Activated CD4-positive, alpha-beta T cell treated with anti-CD3 and anti-CD28 coated beads for 36 hours (primary cell): ENCODE data around the gene YWHAB. TPM values are rescaled to one million over a fixed set of nuclear protein-coding genes. Genes with fewer than 3 reads are reported as not detected.

Source experiments
- ATAC-seq: fragments of 200-7000 bp; cut with Tn5 transposase; one replicate; pipeline ENCODE4 v1.10.0; 2021; ENCODE audit warnings: mild to moderate bottlenecking, moderate library complexity
- CTCF ChIA-PET: fragments of 350-600 bp; sonication (Branson Sonifier 250); formaldehyde crosslinking; loops from one replicate; lab custom pipeline; 2021; ENCODE audit warnings: antibody characterized with exemption; lab: Charles Lee
- POLR2A ChIA-PET: fragments of 350-600 bp; sonication (Branson Sonifier 250); formaldehyde crosslinking; loops from one replicate; lab custom pipeline; 2021; ENCODE audit warnings: antibody characterized with exemption, inconsistent platforms; lab: Charles Lee
- DNase-seq: peaks from one replicate; pipeline ENCODE4 v3.0.0-alpha.2; 2020
- H3K27ac Mint-ChIP-seq: one replicate; pipeline ENCODE4 v1.8.0; 2021; ENCODE audit warnings: mixed read lengths
- H3K27me3 Mint-ChIP-seq: one replicate; pipeline ENCODE4 v1.8.0; 2021; ENCODE audit warnings: mixed read lengths
- H3K36me3 Mint-ChIP-seq: one replicate; pipeline ENCODE4 v1.8.0; 2021; ENCODE audit warnings: low read depth, mixed read lengths
- H3K4me1 Mint-ChIP-seq: one replicate; pipeline ENCODE4 v1.8.0; 2021; ENCODE audit warnings: mixed read lengths
- H3K4me3 Mint-ChIP-seq: one replicate; pipeline ENCODE4 v1.8.0; 2021; ENCODE audit warnings: mild to moderate bottlenecking, moderate library complexity, mixed read lengths
- H3K9me3 Mint-ChIP-seq: one replicate; pipeline ENCODE4 v1.8.0; 2021; ENCODE audit warnings: low read depth, mixed read lengths
- intact Hi-C, 2 experiments: fragments of 100-400 bp; cut with DNase I in 1 of 2; cut with micrococcal nuclease in 1 of 2; formaldehyde crosslinking; loops; one replicate each; pipeline versions ENCODE4 v1.14.2 to v1.15.1; 2022 to 2024; cut with DNase I, micrococcal nuclease
- total RNA-seq, 2 experiments: library from RNA; stranded (reverse); gene quantifications; one replicate each; pipeline ENCODE4 v1.2.3, GENCODE V29; 2021

YWHAB gene
- total RNA-seq, 2 experiments from 2014 or later, result 273 to 326 TPM

DNA sequence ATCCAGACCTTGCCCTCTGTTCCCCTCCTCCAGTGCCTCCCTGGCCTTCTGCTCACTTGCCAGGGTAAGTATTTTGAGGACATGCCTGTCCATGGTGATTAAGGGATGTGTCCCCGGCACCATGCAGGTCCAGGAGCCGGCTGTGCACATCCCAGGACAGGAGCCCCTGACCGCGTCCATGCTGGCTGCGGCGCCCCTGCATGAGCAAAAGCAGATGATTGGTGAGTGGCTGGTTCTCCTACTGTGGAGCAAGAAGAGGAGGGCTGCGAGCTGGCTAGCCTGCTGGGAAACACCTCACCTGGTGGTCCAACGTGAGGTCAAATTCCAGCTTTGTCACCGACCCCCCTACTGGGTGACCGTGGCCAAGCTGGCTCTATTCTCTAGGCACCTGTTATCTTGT is 51.0 kb downstream of the YWHAB start:
- POLR2A ChIA-PET, result no interaction called here
- H3K9me3 Mint-ChIP-seq, result no peaks in the 10 kb centered on the region
- no peak overlapping the region for H3K4me3 Mint-ChIP-seq

DNA sequence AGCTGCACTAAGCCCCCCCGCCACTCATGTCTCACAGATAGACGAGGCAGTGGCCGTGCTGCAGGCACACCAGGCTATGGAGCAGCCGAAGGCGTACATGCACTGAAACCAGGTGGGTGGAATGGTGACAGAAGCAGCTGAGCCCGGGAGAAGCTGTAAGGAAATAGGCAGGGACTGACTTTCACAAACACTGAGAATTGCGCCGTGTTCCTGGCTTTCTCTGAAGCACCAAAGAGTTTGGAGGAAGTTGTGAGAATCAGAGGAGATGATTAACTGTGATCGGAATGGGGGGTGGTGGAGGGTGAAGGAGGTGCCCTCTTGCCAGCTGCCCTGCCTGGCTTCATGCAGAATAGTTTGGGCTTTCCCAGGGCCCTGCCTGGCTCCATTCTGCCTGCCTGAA is 53.1 kb downstream of the YWHAB start:
- ATAC-seq (no peak), DNase-seq (no peak)
- Mint-ChIP-seq H3K27me3 (no peaks in the 10 kb centered on the region), H3K27ac (no peak overlapping the region), H3K4me3 (no peak overlapping the region), H3K4me1 (peaks cover 10% of the 10 kb centered on the region), H3K36me3 (peaks cover 47% of the 10 kb centered on the region), H3K9me3 (no peaks in the 10 kb centered on the region)
- intact Hi-C loops, result no loop called here
- ChIA-PET CTCF (interaction anchor here (1.3 to 1.8 kb wide), 2 partner anchors 60 to 105 kb away, joined by 4 to 5 read pairs; no protein-coding TSS in a partner anchor), POLR2A (interaction anchor here (0.6 kb wide), 1 partner anchor 333 kb away, joined by 3 read pairs; no protein-coding TSS in a partner anchor)

More for the DNA sequence above, 51.0 kb downstream of the YWHAB start:
- Mint-ChIP-seq H3K36me3 (peaks cover 37% of the 10 kb centered on the region), H3K27me3 (no peaks in the 10 kb centered on the region), H3K4me1 (peaks cover 10% of the 10 kb centered on the region), H3K27ac (no peak overlapping the region)
- ATAC-seq, result no peak
- CTCF ChIA-PET, result interaction anchor here (0.6 to 0.7 kb wide), 2 partner anchors 12 to 1181 kb away, joined by 3 to 4 read pairs; no protein-coding TSS in a partner anchor
- no peak for DNase-seq
- intact Hi-C loops, result no loop called here

DNA sequence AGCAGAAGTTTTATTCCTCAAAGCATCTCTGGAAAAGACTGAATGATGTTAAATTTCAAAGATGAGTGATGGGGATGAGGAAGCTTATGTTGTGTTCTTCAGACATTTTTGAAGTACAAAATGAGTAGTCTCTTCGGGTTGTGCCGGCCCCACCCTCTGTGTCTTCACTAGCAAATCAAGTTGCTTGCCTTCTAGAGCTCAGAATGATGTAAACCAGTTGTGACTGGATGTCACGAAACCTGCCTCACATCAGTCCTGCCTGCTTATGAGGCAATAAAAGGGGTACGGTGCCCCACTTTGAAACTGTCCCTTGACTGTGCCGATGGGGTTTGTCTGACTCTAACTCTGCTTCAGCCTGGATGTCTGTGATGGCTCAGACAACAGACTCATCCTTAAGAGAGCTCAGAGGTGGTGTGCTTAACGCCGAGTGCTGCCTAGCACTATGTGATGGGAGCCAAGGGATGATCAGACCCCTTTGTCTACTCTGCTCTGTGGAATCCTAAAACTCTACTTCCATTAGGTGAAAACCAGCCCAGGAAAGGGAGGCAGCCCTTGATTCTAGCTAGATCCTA is 55.7 kb downstream of the YWHAB start:
- ChIA-PET POLR2A (interaction anchor here (0.7 to 1.9 kb wide), 3 partner anchors 10 to 66 kb away, joined by 3 to 10 read pairs (median 3); no protein-coding TSS in a partner anchor), CTCF (interaction anchor here (0.9 to 1.9 kb wide), 4 partner anchors 9 to 27 kb away, joined by 3 to 9 read pairs (median 3); no protein-coding TSS in a partner anchor)
- Mint-ChIP-seq H3K9me3 (no peaks in the 10 kb centered on the region), H3K27me3 (no peaks in the 10 kb centered on the region), H3K36me3 (peaks cover 61% of the 10 kb centered on the region), H3K27ac (no peak overlapping the region), H3K4me1 (peaks cover 10% of the 10 kb centered on the region), H3K4me3 (no peak overlapping the region)
- intact Hi-C loops, result no loop called here
- peak; percentile 18 for DNase-seq
- peak; percentile 49 for ATAC-seq

- intact Hi-C loops, result no loop called here
- POLR2A ChIA-PET, result interaction anchor here (0.5 to 1.9 kb wide), 3 partner anchors 9 to 87 kb away, joined by 3 to 10 read pairs (median 4); partner anchors contain the start of gene TOMM34
- Mint-ChIP-seq H3K9me3 (no peaks in the 10 kb centered on the region), H3K27me3 (no peaks in the 10 kb centered on the region), H3K27ac (peak overlapping the region; percentile 0), H3K4me3 (no peak overlapping the region), H3K4me1 (peaks cover 10% of the 10 kb centered on the region), H3K36me3 (peaks cover 65% of the 10 kb centered on the region)
- ATAC-seq, result no peak
- CTCF ChIA-PET, result interaction anchor here (0.6 to 1.9 kb wide), 6 partner anchors 9 to 466 kb away, joined by 3 to 9 read pairs (median 3); no protein-coding TSS in a partner anchor
- DNase-seq, result no peak
These were observed 56.9 kb downstream of the YWHAB start for GRCh38 chr20:44942264-44942973.

DNA sequence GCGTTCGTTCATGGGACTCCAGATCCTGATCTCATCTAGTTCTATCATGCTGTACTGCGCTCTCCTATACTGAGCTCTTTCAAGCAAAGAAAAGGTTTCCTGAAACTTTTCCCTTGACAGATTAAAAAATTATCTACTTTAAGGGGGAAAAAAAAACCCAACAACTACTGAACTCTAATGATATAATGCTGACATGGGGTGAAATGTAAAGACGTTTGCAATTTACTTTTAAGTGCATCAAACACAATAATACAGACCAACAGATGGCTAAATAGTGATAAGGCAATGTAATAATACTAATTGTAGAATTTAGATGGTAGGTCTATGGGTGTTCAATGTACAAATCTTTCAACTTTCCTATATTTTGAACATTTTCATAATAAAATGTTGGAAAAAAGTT is 58.3 kb downstream of the YWHAB start:
- no peaks in the 10 kb centered on the region for H3K27me3 Mint-ChIP-seq
- DNase-seq (no peak), ATAC-seq (no peak)
- H3K9me3 Mint-ChIP-seq, result no peaks in the 10 kb centered on the region
- CTCF ChIA-PET, result interaction anchor here (0.7 kb wide), 1 partner anchor 397 kb away, joined by 3 read pairs; no protein-coding TSS in a partner anchor
- H3K4me3 Mint-ChIP-seq, result no peak overlapping the region
- H3K27ac Mint-ChIP-seq, result no peak overlapping the region
- POLR2A ChIA-PET, result no interaction called here
- peaks cover 62% of the 10 kb centered on the region for H3K36me3 Mint-ChIP-seq
- peaks cover 10% of the 10 kb centered on the region for H3K4me1 Mint-ChIP-seq
- intact Hi-C loops, result no loop called here

DNA sequence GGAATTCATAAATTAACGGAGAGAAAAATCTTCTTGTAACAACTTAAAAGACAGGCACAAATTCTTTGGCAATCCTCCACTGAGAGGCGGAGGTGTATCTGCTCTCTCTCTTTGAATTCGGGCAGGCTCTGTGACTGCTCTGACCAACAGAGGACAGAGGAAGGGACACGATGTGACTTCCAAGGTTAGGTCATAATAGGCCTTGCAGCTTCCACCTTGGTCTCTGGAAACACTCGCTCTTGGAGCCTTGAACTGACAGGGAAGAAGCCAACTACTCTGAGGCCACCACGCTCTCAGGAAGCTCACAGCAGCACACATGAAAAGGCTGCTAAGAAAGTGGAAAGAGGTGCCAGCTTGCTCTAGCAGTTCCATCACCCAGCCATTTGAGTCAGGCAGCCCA is 59.8 kb downstream of the YWHAB start:
- POLR2A ChIA-PET, result interaction anchor here (0.6 to 4.1 kb wide), 2 partner anchors 13 to 96 kb away, joined by 3 to 15 read pairs; partner anchors contain the start of gene TOMM34
- Mint-ChIP-seq H3K9me3 (no peaks in the 10 kb centered on the region), H3K4me3 (no peak overlapping the region), H3K4me1 (peaks cover 4% of the 10 kb centered on the region), H3K36me3 (peaks cover 63% of the 10 kb centered on the region), H3K27ac (no peak overlapping the region), H3K27me3 (no peaks in the 10 kb centered on the region)
- intact Hi-C loops, result no loop called here
- DNase-seq (no peak), ATAC-seq (no peak)
- CTCF ChIA-PET, result interaction anchor here (0.6 kb wide), 1 partner anchor 31 kb away, joined by 4 read pairs; no protein-coding TSS in a partner anchor

GRCh38 chr20:44946271-44946852 is 60.9 kb downstream of the YWHAB start:
- no peak for ATAC-seq
- intact Hi-C loops, result no loop called here
- Mint-ChIP-seq H3K27ac (no peak overlapping the region), H3K9me3 (no peaks in the 10 kb centered on the region), H3K4me3 (no peak overlapping the region), H3K4me1 (no peaks in the 10 kb centered on the region), H3K36me3 (peaks cover 62% of the 10 kb centered on the region), H3K27me3 (no peaks in the 10 kb centered on the region)
- CTCF ChIA-PET, result interaction anchor here (0.5 kb wide), 1 partner anchor 29 kb away, joined by 3 read pairs; no protein-coding TSS in a partner anchor
- POLR2A ChIA-PET, result interaction anchor here (0.8 to 4.1 kb wide), 2 partner anchors 12 to 21 kb away, joined by 3 to 15 read pairs; partner anchors contain the start of gene TOMM34
- DNase-seq, result no peak

DNA sequence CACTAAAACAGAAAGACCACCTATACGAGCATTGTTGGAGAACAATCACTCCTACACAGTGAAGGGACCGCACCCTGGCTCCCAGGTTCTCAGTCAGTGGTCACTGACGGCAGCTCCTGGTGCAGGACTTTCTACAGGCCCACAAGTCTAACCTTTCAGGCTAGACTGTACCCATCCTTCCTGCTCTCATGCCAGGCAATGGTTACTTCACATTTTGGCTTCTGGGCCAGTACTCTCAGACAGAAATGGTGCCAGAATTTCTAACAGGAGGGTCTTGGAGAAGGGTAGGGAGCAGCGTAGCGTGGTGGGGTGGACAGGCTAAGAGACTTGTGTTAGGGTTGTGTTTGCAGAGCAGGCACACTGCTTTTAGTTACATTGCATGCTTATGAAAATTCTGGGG is 62.6 kb downstream of the YWHAB start:
- Mint-ChIP-seq H3K9me3 (no peaks in the 10 kb centered on the region), H3K4me3 (no peak overlapping the region), H3K27me3 (no peaks in the 10 kb centered on the region), H3K36me3 (peaks cover 65% of the 10 kb centered on the region), H3K4me1 (no peaks in the 10 kb centered on the region), H3K27ac (no peak overlapping the region)
- ChIA-PET CTCF (interaction anchor here (0.7 to 1.4 kb wide), 5 partner anchors 12 to 489 kb away, joined by 3 to 5 read pairs (median 3); partner anchors contain the start of gene TOMM34), POLR2A (interaction anchor here (1.0 to 4.1 kb wide), 2 partner anchors 11 to 56 kb away, joined by 3 to 15 read pairs; partner anchors contain the start of gene TOMM34)
- DNase-seq (no peak), ATAC-seq (no peak)
- intact Hi-C loops, result no loop called here

GRCh38 chr20:44948513-44948912 is 63.0 kb downstream of the YWHAB start:
- ChIA-PET POLR2A (interaction anchor here (0.7 to 4.1 kb wide), 3 partner anchors 10 to 93 kb away, joined by 3 to 15 read pairs (median 3); partner anchors contain the start of gene TOMM34), CTCF (interaction anchor here (0.7 to 1.4 kb wide), 6 partner anchors 9 to 638 kb away, joined by 3 to 5 read pairs (median 3); partner anchors contain the start of gene TOMM34)

DNA sequence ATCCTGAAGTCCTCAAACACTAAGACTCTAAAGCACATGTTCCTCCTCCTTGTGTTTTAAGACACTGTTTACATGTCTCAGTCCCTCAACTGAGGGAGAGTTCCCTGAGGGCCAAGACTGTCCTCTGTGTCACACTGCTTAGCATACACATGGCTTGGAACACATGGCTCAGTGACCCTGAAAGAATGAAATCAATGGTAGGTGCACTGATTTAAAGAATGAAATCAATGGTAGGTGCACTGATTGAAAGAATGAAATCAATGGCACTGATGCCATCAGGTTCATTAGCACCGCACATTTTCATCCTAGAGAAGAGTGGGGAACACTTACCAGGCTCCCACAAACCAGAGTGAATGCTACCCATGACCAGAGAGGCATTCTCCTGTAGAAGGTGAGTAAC is 64.9 kb downstream of the YWHAB start:
- intact Hi-C loops, result no loop called here
- ChIA-PET CTCF (no interaction called here), POLR2A (interaction anchor here (2.2 kb wide), 1 partner anchor 9 kb away, joined by 10 read pairs; no protein-coding TSS in a partner anchor)
- H3K4me3 Mint-ChIP-seq, result no peak overlapping the region
- no peak overlapping the region for H3K27ac Mint-ChIP-seq
- peaks cover 7% of the 10 kb centered on the region for H3K4me1 Mint-ChIP-seq
- ATAC-seq, result no peak
- H3K36me3 Mint-ChIP-seq, result peaks cover 72% of the 10 kb centered on the region
- DNase-seq, result no peak
- no peaks in the 10 kb centered on the region for H3K9me3 Mint-ChIP-seq
- H3K27me3 Mint-ChIP-seq, result no peaks in the 10 kb centered on the region

More at GRCh38 chr20:44948513-44948912, 63.0 kb downstream of the YWHAB start:
- ATAC-seq (no peak), DNase-seq (no peak)
- Mint-ChIP-seq H3K27ac (no peak overlapping the region), H3K27me3 (no peaks in the 10 kb centered on the region), H3K36me3 (peaks cover 67% of the 10 kb centered on the region), H3K9me3 (no peaks in the 10 kb centered on the region), H3K4me1 (peaks cover 3% of the 10 kb centered on the region), H3K4me3 (no peak overlapping the region)
- intact Hi-C loops, result no loop called here
